HG03457 (cell line): ENCODE results near the gene PEX5L.
"Not testable (repeated sequence)": the region's sequence is repeated elsewhere in the genome, so short reads cannot be mapped to it uniquely, and the experiment has no call there.

Experiments
- ATAC-seq: cut with Tn5 transposase; IDR thresholded peaks from one replicate; pipeline ENCODE4 v1.9.1; 2021; ENCODE audit warnings: moderate number of reproducible peaks; ENCODE audit not compliant: unreplicated experiment

The PEX5L gene

DNA sequence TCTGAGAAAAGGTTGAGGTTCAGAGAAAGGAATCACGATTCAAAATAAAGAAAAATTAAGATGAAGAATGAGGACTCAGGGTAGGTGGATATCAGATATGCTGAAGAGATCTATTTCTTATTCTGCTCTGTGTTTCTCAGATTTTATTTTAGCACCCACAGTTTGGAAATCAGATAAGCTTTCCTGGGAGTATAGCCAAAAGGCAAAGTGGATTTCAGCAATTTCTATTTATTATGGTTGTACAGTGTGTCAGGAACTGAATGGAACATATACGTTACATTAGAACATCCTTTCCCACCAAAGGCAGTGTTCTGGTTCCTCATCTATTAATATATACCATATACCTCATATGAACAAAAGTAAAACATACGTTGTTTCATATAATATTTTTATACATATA lies 18.9 kb downstream of the PEX5L start:
- no peak for ATAC-seq

DNA sequence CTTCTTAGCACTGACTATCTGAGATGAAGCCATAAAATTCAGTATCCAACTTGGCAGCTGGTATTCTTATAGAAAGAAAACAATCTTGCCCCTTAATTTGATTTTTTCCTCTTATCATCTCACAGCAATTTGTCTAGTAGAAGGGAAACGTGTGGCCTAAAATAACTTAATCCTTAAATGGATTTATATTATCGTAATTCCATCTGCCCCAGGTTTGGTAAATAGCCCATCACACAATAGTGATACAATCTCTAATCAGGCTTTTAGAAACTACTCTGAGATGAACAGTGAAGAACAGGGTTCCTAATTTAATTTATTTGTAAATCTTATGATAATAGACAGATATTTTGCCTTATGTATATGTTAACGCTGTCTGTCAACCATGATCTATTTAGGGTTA lies 24.8 kb downstream of the PEX5L start:
- ATAC-seq = no peak

DNA sequence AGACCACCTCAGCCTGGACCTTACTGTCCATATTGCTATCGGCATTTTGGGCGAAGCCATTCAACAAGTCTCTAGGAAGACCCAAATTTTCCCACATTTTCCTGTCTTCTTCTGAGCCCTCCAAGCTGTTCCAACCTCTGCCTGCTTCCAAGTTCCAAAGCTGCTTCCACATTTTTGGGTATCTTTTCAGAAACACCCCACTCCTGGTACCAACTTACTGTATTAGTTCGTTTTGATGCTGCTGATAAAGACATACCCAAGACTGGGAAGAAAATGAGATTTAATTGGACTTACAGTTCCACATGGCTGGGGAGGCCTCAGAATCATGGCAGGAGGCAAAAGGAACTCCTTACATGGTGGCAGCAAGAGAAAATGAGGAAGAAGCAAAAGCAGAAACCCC lies 28.4 kb downstream of the PEX5L start:
- ATAC-seq = not testable (repeated sequence)

DNA sequence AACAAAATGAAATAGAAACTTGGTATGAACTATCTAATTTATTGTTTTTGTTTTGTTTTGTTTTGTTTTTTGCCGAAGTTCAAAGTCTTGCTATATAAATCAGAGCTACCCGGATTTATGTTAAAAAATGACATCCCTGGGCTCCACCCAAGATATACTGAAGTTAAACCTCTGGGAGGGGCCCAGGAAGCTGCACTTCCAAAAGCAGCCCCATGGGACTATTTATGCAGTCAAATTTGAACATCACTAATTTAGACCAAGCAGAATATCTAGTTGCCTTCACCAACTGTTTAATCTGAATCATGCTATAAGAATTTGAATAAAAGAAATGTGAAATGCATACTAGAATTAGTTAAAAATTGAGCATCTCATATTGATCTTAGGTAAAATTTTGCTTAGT lies 32.2 kb downstream of the PEX5L start:
- no peak for ATAC-seq

DNA sequence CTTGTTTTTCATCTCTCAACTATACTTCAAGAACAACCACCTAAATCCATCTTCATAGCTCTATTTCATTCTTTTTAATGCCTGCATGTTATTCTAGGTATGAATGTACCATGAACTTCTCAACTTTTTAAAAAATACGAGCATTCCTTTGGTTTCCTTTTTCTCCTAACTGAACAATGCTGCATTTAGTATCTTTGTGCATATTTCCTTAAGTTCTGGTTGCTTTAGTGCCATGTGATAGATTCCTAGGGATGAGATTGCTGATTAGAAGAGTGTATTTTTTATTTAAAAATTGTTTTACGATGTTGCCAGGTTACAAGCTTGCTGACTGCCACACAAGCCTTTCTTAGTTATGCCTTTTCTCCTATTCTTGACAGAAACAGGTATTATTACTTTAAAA lies 34.7 kb downstream of the PEX5L start:
- no peak for ATAC-seq

DNA sequence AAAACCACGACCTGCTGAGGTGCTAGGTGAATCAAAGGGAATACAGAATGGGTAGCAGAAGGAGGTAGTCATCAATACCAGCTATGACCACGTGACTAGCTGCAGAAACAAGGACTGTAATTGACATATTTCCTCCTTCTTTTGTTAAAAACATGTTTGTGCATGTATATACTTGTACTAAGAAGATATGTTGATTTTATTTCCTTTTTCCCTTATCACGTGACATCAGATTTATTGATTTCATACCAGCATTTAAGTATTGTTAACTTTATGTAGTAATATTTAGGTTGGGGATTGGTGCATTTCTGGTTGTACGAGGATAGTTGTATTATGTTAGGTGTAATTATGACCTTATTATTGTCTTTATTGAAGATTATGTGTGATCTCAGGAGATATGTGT lies 36.2 kb downstream of the PEX5L start:
- no peak for ATAC-seq

DNA sequence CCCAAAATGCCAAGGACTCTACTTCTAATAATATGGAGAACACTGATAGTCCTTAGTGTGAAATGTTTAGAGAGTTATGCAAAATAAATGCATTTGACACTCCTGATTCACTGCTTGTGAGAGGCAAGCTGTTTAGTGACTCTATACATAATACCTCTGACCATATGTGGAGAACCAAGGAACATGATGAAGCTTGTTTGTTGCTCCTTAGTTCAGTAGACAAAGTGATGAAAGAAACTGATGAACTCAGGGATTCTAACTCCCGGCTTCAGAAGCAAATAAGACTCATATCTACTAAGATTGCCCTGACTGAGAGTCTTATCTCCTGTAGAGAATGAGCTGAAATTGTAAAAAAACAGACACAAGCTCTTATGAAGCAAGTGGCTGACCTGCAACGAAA lies 41.3 kb downstream of the PEX5L start:
- no peak for ATAC-seq

DNA sequence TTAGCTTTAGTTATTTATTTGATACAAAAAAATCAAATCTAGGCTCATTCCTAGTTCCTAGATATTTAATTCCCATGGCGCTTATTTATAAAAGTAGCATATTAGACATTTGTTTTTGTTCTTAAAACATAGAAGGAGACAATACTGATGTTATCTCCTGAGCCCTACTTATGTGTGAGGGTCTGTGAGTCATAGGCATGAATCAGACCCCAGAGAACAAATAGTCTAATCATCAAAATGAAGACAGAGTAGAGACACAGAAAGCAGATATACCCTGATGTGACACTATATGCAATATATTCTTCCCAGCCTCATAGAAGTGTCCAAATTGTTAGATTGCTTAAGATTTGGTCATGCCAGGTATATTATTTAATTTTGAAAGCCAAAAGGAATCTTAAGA lies 44.9 kb downstream of the PEX5L start:
- ATAC-seq = no peak

DNA sequence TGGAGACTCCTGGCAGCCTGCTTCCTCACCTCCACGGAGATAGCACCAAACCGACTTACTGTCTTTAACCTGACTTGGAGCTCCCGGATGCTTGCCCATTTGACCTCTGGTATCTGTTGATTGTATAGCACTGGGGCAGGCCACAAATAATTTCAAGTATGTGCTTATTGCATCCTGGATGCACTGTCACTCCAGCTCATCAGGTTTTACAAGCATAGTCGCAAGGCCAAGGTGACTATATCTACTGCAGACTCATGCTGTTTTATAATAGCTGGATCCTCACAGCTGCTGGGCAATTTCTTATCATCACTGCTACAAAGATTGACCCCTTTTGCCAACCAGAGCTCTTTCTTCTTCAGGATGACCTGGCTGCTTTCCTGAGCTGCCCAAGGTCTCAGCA lies 45.6 kb downstream of the PEX5L start:
- no peak for ATAC-seq

DNA sequence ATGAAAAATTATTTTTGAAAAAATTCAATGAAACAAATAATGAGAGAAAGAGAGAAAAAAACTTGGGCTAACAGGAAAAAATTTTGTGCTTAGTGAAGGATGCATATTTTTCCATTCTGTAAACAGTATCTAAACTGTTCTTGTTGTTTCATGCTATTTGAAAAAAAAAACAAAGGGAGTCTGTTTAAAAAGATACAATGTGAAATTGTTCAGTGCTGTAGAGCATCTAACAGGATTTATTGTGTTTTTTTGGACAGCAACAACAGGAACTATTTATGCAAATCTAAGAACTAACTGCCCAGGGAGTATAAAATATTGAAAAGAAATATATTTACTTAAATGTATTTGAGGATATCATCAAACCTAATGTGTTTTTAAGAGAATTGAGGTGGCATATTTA lies 55.1 kb downstream of the PEX5L start:
- ATAC-seq = no peak

DNA sequence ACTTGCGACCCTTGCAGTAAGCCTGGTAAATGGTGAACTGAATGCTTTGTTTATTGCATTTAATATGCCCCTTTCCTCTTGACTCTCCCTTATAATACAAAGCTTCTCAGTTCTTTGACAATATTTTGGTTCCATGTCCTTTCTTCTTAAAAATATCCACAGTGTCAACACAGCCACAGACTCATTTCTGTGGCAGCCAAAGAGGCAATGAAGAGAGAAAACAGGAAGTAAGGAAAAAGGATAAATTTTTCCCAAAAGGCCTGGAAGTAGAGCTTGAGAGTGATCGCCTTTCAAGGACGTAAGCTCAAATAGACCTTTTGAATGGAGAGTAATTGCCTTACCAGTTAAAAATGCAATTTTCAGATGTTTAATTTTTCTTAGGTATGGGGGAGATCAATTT lies 59.4 kb downstream of the PEX5L start:
- no peak for ATAC-seq

DNA sequence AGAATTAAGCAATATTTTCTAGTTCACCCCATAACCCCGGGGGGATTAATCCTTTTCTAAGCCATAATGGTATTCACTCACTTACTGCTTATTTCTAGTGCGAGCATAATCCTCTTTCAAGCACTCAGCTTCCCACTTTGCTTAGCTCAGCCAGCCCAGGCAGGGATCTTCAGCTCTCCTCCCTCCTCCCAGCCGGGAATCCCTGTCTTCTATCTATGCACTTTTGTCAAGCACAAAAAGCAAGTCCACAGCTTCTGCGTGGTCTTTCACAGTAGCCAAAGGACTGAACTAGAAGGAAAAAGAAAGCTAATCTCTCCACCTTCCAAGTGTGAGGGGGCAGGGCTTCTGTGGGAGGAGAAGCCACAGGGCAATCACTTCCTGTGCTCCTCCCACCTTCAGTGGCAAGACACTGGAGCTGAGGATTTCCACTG lies 62.8 kb downstream of the PEX5L start:
- no peak for ATAC-seq

DNA sequence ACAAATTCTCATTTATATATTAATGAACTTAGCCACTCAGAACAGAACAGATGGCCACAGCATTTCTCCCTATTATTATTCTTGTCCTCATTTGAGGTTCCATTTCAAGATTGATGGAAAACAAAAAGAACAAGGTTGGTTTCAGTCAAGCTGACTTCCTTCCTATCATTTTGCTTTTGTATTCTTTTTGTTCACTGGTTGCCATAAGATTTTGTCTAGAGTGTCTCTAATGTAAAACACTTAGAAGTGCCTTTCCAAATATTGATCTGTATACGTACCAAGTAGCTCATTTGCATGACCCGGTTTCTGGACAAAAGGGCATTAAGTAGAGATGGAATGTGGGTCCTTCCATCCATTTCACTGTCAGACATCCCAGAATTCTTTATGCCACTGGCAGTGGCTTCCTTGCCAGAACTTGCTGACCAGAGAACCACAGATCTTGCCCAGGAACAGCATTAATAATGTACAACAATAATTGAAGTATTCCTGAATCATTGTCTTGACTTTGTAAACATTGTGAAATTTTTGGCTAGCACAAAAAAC lies 63.8 kb downstream of the PEX5L start:
- no peak for ATAC-seq

DNA sequence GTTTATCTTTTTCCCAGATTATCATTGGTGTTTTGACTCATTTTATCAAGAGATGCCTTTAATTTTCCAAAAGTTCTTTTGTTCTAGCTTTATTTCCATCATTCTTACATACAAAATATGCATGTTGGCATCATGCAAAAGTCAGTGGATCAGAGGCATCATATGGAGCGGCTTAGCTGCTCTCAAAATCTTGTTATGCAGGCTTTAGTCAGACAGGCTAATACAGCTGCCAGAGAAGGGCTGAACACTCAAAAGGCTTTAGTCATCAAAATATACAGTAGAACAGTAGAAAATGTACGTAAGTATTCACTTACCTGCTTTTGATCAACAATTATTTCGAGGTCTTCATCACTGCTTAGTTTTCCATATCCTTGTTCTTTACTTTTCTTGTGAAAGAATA lies 65.5 kb downstream of the PEX5L start:
- ATAC-seq = no peak

DNA sequence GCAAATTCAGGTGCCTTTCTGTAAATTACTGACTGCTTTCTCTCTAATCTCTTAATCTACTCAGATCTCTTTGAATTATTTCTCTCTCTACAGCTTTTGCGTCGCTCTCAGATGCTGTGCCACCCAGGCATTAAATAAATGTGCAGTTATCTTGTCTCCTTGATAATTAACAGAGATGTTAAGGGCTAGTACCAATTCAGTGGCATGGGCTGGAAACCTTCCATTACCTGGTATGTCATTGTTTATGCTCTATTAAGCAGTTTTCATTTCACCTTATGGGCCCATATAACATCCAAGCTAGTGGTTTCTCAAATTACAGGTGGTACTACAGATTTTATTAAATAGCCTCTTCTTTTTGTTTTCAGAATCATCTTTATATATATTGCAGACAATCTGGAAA lies 66.0 kb downstream of the PEX5L start:
- no peak for ATAC-seq

DNA sequence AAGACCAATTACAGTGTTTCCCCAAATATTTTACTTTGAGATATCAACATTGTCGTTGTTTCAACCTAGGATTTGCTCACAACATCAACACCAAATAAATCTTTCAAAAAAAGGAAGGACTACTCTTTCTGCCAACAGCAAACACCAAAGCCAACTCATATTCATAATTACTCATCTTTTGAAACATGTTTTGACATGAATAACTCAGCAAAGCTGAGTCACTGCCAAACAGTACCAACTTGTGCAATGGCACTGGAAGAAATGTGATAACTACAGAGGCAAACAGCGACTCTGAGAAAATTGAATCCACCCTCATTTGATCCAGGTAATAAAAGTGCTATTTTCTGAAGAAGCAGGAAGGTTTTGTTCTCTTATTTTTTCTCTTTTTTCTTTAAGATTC lies 67.2 kb downstream of the PEX5L start:
- ATAC-seq = no peak

DNA sequence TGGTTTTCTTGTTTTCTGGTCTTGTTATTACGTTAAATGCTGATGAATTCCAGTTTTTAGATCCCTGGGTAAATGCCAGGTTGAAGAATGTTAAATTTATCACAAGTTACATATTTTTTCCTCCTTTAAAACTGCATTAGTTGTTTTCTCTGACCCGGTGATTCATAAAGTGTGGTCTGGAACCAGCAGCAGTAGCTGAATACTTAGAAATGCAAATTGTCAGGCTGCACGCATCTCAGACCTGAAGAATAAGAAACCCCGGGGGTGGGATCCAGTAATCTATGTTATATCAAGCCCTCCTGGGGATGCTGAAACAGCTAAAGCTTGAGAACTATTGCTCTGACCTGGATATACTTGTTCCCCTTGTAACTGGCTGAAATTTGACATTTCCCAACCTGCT lies 69.1 kb downstream of the PEX5L start:
- ATAC-seq = peak; percentile 73

DNA sequence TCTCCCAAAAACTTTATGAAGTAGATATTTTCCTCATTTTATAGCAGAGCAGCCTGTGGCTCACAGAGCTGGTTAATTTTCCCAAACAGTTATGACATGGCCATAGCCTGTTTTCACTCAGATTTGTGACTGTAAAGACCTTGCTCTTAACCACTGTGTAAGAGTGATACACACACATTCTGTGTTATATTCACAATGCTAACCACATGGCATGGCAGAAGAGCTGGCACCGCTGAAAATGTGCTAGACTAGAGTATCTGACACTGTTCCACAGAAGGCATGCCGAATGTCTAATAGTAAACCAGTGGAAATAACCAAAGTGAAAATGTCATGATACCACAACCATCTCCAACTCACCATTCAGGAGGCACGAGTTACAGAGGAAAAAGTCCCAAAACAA lies 71.8 kb downstream of the PEX5L start:
- no peak for ATAC-seq

DNA sequence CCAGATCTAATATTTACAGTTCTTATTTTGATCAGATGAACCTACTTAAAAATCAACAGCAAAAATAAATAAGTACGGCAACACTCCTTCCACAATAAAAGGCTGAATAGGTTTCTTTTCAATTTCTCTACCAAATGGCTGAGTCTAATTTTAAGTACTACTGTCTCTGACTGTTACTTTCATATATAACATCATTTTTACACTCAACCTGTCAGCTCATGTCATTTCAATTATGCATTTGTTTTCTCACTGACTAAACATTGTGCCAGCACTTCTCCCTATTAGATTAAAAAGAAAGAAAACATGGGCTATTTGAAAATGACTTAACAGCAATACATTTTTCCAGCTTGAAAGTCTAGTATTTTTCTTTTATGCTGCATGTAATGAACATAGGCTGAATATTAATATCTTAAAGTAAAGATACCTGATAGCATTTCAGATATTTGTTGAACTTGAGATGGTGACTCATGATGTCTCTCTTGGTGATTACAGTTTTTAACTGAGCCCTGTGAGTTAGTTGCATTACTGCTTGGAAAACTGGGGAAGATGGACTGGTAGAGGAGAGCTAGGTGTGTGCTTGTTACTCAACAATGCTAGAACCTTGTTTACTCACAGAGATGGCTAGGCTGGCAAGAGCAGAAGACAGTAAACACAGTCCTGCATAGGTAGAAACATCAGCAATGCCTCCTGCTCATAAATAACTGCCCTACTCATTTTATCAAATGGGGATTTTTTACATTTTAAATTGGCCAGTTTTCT lies 73.9 kb downstream of the PEX5L start:
- ATAC-seq = no peak

DNA sequence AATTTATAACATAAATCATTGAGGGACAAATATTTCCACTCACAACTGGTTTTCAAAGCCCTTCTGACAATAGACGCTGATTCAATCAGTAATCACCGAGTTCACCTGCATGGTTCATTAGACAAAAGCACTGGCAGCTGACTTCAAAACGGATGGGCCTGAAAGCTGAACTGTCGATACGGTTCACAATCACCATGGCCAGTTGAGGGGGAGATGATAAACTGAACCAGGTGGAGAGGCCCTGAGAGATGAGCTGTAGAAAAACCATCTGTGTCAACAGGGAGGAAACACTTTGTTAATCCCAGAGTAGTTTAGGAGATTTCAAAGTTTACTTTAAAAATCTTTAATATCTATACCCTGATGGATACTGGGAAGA lies 75.0 kb downstream of the PEX5L start:
- peak; percentile 60 for ATAC-seq

DNA sequence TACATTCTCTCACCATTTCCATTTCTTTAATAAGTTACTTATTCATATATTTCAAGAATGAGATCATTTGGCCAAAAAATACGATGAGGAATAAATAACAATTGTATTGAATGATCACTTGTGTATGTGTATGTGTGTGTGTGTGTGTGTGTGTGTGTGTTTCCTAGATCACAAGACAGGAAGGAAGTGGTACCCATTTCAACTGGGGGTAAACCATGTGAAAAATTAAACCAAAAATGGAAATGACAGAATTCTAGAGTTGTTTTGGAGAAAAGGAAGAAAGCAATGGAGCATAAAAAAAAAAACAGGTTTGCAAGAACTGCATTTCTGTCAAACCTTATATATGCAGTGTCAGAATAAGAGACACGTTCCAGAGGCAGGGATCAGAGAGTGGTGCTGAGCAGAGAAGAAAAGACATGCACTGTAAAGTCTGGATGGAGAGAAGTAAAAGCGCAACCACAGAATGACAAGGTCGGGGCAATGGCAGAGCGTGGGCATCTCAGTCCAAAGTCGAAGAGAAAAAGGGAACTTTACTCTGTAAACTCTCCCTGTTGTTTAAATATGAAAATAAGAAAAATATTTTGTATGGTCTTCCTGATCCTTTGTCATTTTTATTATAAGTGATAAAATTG lies 75.5 kb downstream of the PEX5L start:
- peak; percentile 8 for ATAC-seq

DNA sequence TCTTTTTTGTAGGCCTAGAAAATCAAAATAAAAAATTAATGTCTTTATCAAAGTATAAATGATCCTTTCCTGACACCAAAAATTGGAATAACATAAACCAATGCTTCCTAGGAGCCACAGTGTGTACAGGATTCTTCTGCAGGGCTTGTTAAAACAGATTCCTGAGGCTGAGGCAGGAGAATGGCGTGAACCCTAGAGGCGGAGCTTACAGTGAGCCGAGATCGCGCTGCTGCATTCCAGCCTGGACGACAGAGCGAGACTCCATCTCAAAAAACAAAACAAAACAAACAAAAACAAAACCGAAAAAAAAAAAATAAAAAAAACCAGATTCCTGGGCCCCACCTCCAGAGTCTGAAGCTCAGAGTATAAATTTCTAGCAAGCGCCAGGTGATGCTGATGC lies 78.0 kb downstream of the PEX5L start:
- no peak for ATAC-seq

DNA sequence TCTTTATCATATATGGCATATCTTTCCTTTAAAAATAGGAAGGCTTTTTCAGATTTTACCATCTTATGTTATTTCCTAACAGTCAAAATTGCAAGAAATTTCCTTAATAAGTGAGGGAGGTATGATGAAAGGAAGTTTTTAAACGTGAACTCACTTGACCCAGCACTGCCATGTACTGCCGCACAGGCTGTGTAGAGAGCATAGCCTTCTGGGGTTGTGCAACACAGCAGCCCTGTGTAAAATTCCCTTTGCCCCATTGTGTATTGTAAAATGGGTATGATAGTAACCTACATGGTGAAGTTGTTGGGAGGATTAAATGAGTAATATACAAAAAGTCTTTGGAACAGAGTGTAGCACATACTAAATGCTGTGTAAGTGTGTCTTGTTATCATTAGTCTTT lies 78.6 kb downstream of the PEX5L start:
- no peak for ATAC-seq
